Osteocyte (in vitro differentiated cells): ENCODE measurements around the gene TBCE. TPM values are rescaled to one million over a fixed set of nuclear protein-coding genes. Genes with fewer than 3 reads are reported as not detected.

ENCODE experiments used
- DNase-seq: peaks from one replicate; pipeline ENCODE4 v3.0.0; 2021; ENCODE audit warnings: mixed read lengths; ENCODE audit not compliant: unreplicated experiment; ENCODE audit errors: extremely low spot score
- H3K27ac Mint-ChIP-seq: one replicate; pipeline ENCODE4 v1.8.0; 2021; ENCODE audit warnings: mild to moderate bottlenecking, mixed read lengths; ENCODE audit not compliant: unreplicated experiment
- H3K27me3 Mint-ChIP-seq: one replicate; pipeline ENCODE4 v1.8.0; 2021; ENCODE audit warnings: mixed read lengths; ENCODE audit not compliant: unreplicated experiment
- H3K36me3 Mint-ChIP-seq: one replicate; pipeline ENCODE4 v1.8.0; 2021; ENCODE audit warnings: mixed read lengths; ENCODE audit not compliant: unreplicated experiment
- H3K4me1 Mint-ChIP-seq: one replicate; pipeline ENCODE4 v1.8.0; 2021; ENCODE audit warnings: mixed read lengths; ENCODE audit not compliant: unreplicated experiment
- H3K4me3 Mint-ChIP-seq: one replicate; pipeline ENCODE4 v1.8.0; 2021; ENCODE audit warnings: mild to moderate bottlenecking, moderate library complexity, mixed read lengths; ENCODE audit not compliant: unreplicated experiment
- H3K9me3 Mint-ChIP-seq: one replicate; pipeline ENCODE4 v1.8.0; 2021; ENCODE audit warnings: mixed read lengths; ENCODE audit not compliant: unreplicated experiment
- total RNA-seq: library from RNA; stranded (reverse); gene quantifications from 2 replicates; pipeline ENCODE4 v1.2.1, GENCODE V29; 2021
- TF ChIP-seq, protein P1 (sequence below): fragments of 200-600 bp; sonication (generic); IDR thresholded peaks from 2 replicates; pipeline ENCODE4 v1.5.0; 2021; ENCODE audit warnings: antibody characterized with exemption, mild to moderate bottlenecking, moderate library complexity

The TBCE gene
- total RNA-seq, 1 donor from 2014 or later: 30.3 TPM

DNA sequence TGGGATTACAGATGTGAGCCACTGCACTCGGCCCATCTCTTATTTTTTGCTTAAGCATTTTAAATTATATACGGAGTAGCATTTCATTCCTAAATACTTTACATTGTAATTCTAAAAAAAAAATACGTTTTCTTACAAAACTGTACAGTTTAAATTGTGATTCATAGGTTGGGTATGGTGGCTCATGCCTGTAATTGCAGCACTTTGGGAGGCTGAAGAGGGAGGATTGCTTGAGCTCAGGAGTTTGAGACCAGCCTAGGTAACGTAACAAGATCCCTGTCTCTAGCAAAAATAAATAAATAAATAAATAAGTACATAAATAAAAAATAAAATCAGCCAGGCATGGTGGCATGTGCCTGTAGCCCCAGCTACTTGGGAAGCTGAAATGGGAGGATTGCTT, 24.6 kb downstream of the TBCE start:
- H3K36me3 Mint-ChIP-seq: peaks cover 10% of the 10 kb centered on the region
- no peak overlapping the region for H3K27ac Mint-ChIP-seq

DNA sequence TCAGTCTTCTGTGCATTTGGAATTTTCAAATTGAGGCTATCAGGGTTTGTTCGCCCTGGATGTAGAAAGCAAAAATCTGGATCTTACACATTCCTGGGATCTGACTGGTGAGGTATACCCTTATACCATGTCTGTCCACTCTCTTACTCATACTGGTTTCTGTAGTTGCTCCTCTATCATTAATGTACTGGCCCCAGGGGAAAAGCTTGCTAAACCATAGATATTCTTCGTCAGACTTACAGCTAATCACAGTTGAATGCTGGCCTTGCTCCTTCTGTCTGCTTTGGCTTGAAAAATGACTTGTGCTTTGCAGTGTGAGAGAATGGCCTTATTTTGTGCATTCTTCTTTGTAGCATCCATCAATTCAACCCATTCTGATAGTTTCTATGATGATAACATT, 30.5 kb downstream of the TBCE start:
- TF ChIP-seq, protein P1, sequence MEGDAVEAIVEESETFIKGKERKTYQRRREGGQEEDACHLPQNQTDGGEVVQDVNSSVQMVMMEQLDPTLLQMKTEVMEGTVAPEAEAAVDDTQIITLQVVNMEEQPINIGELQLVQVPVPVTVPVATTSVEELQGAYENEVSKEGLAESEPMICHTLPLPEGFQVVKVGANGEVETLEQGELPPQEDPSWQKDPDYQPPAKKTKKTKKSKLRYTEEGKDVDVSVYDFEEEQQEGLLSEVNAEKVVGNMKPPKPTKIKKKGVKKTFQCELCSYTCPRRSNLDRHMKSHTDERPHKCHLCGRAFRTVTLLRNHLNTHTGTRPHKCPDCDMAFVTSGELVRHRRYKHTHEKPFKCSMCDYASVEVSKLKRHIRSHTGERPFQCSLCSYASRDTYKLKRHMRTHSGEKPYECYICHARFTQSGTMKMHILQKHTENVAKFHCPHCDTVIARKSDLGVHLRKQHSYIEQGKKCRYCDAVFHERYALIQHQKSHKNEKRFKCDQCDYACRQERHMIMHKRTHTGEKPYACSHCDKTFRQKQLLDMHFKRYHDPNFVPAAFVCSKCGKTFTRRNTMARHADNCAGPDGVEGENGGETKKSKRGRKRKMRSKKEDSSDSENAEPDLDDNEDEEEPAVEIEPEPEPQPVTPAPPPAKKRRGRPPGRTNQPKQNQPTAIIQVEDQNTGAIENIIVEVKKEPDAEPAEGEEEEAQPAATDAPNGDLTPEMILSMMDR: no peak
- peaks cover 3% of the 10 kb centered on the region for H3K36me3 Mint-ChIP-seq
- H3K27ac Mint-ChIP-seq: peak overlapping the region; percentile 12
- peaks cover 18% of the 10 kb centered on the region for H3K4me1 Mint-ChIP-seq
- H3K27me3 Mint-ChIP-seq: no peaks in the 10 kb centered on the region
- DNase-seq: no peak
- no peaks in the 10 kb centered on the region for H3K9me3 Mint-ChIP-seq
- no peak overlapping the region for H3K4me3 Mint-ChIP-seq

More for the DNA sequence above, 24.6 kb downstream of the TBCE start:
- no peaks in the 10 kb centered on the region for H3K4me1 Mint-ChIP-seq
- H3K9me3 Mint-ChIP-seq: peaks cover 5% of the 10 kb centered on the region
- DNase-seq: no peak
- TF ChIP-seq, protein P1: no peak
- no peaks in the 10 kb centered on the region for H3K27me3 Mint-ChIP-seq
- H3K4me3 Mint-ChIP-seq: no peak overlapping the region

DNA sequence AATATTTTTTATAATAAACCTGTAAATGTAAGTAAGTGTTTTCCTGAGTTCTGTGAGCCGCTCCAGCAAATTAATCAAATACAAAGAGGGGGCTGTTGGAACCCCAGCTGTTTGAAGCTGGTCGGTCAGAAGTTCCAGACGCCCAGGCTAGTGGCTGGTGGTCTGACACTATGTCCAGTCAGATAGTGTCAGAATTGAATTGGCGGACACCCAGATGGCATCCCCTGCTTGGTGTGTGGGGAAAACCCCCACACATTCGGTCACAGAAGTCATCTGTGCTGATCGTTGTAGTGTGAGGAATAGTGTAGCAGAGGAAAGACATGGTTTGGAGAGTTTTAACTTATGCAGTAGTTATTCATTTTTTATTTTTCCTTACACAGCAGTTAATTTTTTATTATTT, 32.4 kb downstream of the TBCE start:
- no peaks in the 10 kb centered on the region for H3K27me3 Mint-ChIP-seq
- H3K36me3 Mint-ChIP-seq: peaks cover 3% of the 10 kb centered on the region
- no peak overlapping the region for H3K27ac Mint-ChIP-seq
- no peaks in the 10 kb centered on the region for H3K9me3 Mint-ChIP-seq
- no peak overlapping the region for H3K4me3 Mint-ChIP-seq
- peaks cover 22% of the 10 kb centered on the region for H3K4me1 Mint-ChIP-seq
- TF ChIP-seq, protein P1: no peak
- DNase-seq: no peak

DNA sequence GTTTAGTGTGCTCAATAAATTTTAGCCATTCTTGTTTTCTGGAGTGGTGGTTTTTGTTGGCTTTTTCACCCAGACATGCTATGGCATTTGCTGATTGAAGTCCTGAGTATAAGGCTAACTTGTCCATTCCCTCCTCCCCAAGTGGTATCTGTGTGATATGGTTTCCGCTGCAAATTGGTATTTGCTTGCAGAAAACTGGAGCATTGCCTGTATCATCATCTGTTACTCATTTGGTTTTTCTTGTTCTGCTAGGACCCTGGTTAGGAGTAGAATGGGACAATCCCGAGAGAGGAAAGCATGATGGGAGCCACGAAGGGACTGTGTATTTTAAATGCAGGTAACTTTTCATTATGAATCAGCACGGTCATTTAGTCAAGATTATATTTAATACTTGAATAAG, 34.0 kb downstream of the TBCE start:
- Mint-ChIP-seq H3K9me3 (no peaks in the 10 kb centered on the region), H3K4me3 (no peak overlapping the region), H3K27me3 (no peaks in the 10 kb centered on the region), H3K36me3 (peaks cover 3% of the 10 kb centered on the region), H3K4me1 (peaks cover 22% of the 10 kb centered on the region), H3K27ac (no peak overlapping the region)
- TF ChIP-seq, protein P1: no peak
- no peak for DNase-seq

DNA sequence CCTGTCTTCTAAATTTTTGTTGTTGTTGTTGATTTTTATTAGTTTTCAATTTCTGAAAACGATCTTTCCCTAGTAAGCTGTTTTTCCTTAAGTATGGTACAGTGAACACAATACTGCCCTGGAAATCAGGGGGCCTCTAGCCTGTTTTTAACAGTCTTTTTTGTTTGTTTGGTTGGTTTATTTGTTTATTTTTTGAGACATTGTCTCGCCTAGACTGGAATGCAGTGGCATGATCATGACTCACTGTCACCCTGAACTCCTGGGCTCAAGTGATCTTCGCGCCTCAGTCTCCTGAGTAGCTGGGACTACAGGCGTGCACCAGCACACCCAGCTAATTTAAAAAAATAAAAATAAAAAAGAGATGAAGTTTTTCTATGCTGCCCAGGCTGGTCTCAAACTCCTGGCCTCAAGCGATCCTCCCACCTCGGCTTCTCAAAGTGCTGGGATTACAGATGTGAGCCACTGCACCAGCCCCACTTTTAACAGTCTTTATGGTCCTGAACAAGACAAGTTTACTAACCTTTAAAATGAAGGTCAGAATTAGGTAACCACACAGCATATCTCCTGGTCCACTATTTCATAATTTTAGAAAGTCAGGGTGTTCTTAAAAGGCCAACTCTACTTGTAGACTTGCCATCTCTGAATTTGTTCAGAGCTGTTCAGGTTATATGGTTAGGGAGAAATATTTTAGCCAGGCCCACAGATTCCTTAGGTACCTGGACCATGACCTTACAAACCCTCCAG, 35.4 kb downstream of the TBCE start:
- no peak for DNase-seq
- Mint-ChIP-seq H3K36me3 (peaks cover 3% of the 10 kb centered on the region), H3K9me3 (no peaks in the 10 kb centered on the region), H3K4me1 (peaks cover 19% of the 10 kb centered on the region), H3K27ac (no peak overlapping the region), H3K4me3 (no peak overlapping the region), H3K27me3 (no peaks in the 10 kb centered on the region)
- TF ChIP-seq, protein P1: no peak
